HEK293T (cell line): ENCODE measurements around the gene C13orf42.

Experiments
- CTCF ChIA-PET: fragments of 350-600 bp; formaldehyde crosslinking; extraction: SDS; loops from one replicate; lab custom pipeline; 2021; ENCODE audit warnings: antibody characterized with exemption, inconsistent platforms; lab: Yijun Ruan, JAX
- POLR2A ChIA-PET: fragments of 350-600 bp; formaldehyde crosslinking; extraction: SDS; loops from one replicate; lab custom pipeline; 2020; ENCODE audit warnings: antibody characterized with exemption, inconsistent platforms; lab: Yijun Ruan, JAX
- DNase-seq: peaks from one replicate; pipeline ENCODE4 v3.0.0; 2012; ENCODE audit warnings: mixed read lengths; ENCODE audit errors: extremely low spot score
- ARNT ChIP-seq: fragments of 450-650 bp; IDR thresholded peaks from 2 replicates; pipeline ENCODE4 v1.6.1; 2017; ENCODE audit warnings: mild to moderate bottlenecking
- BHLHE40 ChIP-seq: fragments of 450-650 bp; IDR thresholded peaks from 2 replicates; pipeline ENCODE4 v1.6.1; 2016; ENCODE audit warnings: mild to moderate bottlenecking, moderate library complexity, borderline replicate concordance
- CTBP1 ChIP-seq: fragments of 450-650 bp; IDR thresholded peaks from 2 replicates; pipeline ENCODE4 v1.6.1; 2016; ENCODE audit warnings: borderline replicate concordance
- ELF4 ChIP-seq: fragments of 450-650 bp; IDR thresholded peaks from 2 replicates; pipeline ENCODE4 v1.6.1; 2017; ENCODE audit warnings: antibody characterized with exemption
- FOXA1 ChIP-seq: fragments of 450-650 bp; IDR thresholded peaks from 2 replicates; pipeline ENCODE4 v1.6.1; 2016; ENCODE audit warnings: mild to moderate bottlenecking
- FOXK2 ChIP-seq: fragments of 450-650 bp; IDR thresholded peaks from 2 replicates; pipeline ENCODE4 v1.6.1; 2016; ENCODE audit warnings: mild to moderate bottlenecking
- FOXM1 ChIP-seq: fragments of 450-650 bp; IDR thresholded peaks from 2 replicates; pipeline ENCODE4 v1.6.1; 2017; ENCODE audit warnings: mild to moderate bottlenecking, borderline replicate concordance
- HDGF ChIP-seq: fragments of 450-650 bp; IDR thresholded peaks from 2 replicates; pipeline ENCODE4 v1.6.1; 2017; ENCODE audit warnings: antibody characterized with exemption, borderline replicate concordance
- L3MBTL2 ChIP-seq: fragments of 450-650 bp; conservative IDR thresholded peaks from 2 replicates; pipeline ENCODE4 v1.6.1; 2016; ENCODE audit warnings: mild to moderate bottlenecking
- LEF1 ChIP-seq: fragments of 450-650 bp; IDR thresholded peaks from 2 replicates; pipeline ENCODE4 v1.6.1; 2017; ENCODE audit warnings: mild to moderate bottlenecking, borderline replicate concordance
- NFRKB ChIP-seq: fragments of 450-650 bp; IDR thresholded peaks from 2 replicates; pipeline ENCODE4 v1.6.1; 2016; ENCODE audit warnings: mild to moderate bottlenecking, moderate library complexity
- SP1 ChIP-seq: fragments of 450-650 bp; IDR thresholded peaks from 2 replicates; pipeline ENCODE4 v1.6.1; 2017
- SUZ12 ChIP-seq: fragments of 450-650 bp; IDR thresholded peaks from 2 replicates; pipeline ENCODE4 v1.6.1; 2016; ENCODE audit warnings: mild to moderate bottlenecking
- TARDBP ChIP-seq: fragments of 450-650 bp; IDR thresholded peaks from 2 replicates; pipeline ENCODE4 v1.6.1; 2016
- ZNF384 ChIP-seq: fragments of 450-650 bp; IDR thresholded peaks from 2 replicates; pipeline ENCODE4 v1.6.1; 2016
- TF ChIP-seq, protein P1 (sequence below): fragments of 450-650 bp; IDR thresholded peaks from 2 replicates; pipeline ENCODE4 v1.6.1; 2016

Gene C13orf42

DNA sequence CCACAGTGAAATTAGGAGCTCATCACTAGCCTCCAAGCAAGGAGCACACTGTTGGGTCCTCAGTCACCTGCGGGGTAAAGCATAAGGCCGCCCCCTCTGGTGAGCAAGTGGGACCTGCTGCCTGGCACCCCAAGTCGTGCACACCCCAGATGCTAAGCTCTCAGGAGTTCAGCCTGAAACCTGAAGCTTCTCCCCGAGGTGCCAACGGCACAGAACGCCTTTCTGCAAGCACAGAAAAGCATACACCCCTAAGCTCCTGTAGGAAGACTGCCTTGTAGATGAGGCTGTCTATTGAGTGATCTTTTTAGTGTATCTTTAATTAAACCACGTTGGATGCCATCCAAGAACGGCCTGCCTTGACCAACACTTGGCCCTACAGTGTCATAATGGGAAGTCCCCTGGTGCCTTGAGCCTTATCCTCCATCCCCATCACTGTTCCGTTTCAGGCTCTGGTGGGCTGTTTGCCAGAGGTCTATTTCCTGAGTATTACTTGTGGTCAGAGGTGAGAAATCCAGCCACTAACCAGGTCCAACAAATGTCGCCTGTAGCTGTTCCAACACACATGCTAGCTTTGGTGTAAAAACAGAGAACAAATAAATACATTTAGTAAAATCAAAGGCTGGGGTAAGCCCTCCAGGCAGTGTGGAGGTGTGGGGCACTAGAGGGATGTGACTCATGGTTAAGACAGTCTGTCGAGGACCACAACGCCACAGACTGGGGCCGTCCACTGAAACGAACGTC, 44.8 kb downstream of the C13orf42 start:
- no peak for DNase-seq
- POLR2A ChIA-PET = no interaction called here
- CTCF ChIA-PET = interaction anchor here (0.6 kb wide), 1 partner anchor 117 kb away, joined by 3 read pairs; no protein-coding TSS in a partner anchor
- TF ChIP-seq ELF4 (no peak), NFRKB (no peak), TARDBP (no peak), CTBP1 (no peak), FOXM1 (no peak), ARNT (no peak), ZNF384 (no peak), FOXA1 (no peak), LEF1 (no peak), BHLHE40 (no peak)
- TF ChIP-seq, protein P1, sequence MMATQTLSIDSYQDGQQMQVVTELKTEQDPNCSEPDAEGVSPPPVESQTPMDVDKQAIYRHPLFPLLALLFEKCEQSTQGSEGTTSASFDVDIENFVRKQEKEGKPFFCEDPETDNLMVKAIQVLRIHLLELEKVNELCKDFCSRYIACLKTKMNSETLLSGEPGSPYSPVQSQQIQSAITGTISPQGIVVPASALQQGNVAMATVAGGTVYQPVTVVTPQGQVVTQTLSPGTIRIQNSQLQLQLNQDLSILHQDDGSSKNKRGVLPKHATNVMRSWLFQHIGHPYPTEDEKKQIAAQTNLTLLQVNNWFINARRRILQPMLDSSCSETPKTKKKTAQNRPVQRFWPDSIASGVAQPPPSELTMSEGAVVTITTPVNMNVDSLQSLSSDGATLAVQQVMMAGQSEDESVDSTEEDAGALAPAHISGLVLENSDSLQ = no peak

DNA sequence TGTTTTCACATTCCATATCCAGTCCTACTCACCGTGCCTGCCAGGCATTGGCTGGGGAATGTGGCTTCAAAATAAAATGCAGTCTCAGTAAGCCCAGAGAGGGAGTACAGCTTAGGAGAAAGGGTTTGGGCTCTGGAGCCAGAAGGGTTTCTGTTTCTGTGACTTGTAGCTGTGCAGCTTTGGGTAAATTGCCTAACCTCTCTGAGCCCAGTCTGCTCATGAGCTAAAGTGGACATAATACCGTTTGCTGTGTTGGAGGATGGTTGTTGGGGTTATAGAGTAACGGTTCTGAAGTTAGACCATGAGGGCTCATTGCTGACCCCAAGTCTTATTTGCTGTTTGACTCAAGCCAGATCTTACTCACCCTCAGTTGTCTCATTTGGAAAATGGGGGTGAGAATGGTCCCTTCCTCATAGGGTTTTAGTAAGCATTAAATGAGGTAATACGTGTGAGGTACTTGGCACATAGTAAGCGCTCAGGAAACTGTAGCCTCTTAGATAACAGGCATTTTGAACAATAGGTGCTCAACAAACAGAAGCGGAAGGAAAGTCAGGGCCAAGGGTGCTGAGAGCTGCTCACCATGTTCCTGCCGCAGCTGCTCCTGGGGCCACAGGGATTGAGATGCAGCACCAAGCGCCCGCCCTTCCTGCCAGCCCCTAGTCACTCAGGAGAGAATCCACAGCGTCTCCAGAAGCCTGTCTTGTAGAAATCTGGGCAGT, 45.5 kb downstream of the C13orf42 start:
- no peak for DNase-seq
- ChIA-PET POLR2A (no interaction called here), CTCF (no interaction called here)
- TF ChIP-seq, protein P1 = no peak
- TF ChIP-seq FOXK2 (no peak), ZNF384 (no peak), SUZ12 (no peak), ELF4 (no peak), SP1 (no peak), NFRKB (no peak), FOXA1 (no peak), ARNT (no peak), TARDBP (no peak), L3MBTL2 (no peak), CTBP1 (no peak), LEF1 (no peak)

DNA sequence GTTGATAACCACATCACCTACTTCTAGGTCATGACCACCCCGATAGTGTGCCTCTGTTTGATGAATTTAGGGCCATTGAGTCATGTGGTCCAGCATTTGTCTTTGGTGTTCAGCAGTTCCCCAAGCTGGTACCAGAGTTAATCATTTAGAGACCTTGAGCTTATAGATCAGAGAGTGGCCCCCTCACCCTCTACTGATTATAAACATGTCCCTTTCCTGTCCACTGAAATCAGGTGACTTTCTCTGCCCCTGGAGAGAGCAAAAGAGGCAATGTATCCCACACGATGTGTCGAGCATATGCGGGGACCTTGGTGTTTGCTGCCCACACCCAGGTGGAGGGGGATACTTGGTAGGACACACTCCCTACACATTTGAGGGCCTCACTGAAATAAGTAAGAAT, 46.3 kb downstream of the C13orf42 start:
- TF ChIP-seq ELF4 = no peak
- no peak for TF ChIP-seq FOXA1
- no peak for TF ChIP-seq L3MBTL2
- TF ChIP-seq CTBP1 = no peak
- TF ChIP-seq ZNF384 = no peak
- TF ChIP-seq LEF1 = no peak
- no peak for TF ChIP-seq FOXM1
- no peak for TF ChIP-seq FOXK2
- TF ChIP-seq SUZ12 = no peak
- no peak for TF ChIP-seq ARNT
- TF ChIP-seq, protein P1 = no peak
- TF ChIP-seq HDGF = no peak
- no peak for TF ChIP-seq TARDBP
- TF ChIP-seq NFRKB = no peak
- no peak for TF ChIP-seq BHLHE40
- no peak for TF ChIP-seq SP1
- no peak for DNase-seq
- ChIA-PET CTCF (no interaction called here), POLR2A (no interaction called here)

DNA sequence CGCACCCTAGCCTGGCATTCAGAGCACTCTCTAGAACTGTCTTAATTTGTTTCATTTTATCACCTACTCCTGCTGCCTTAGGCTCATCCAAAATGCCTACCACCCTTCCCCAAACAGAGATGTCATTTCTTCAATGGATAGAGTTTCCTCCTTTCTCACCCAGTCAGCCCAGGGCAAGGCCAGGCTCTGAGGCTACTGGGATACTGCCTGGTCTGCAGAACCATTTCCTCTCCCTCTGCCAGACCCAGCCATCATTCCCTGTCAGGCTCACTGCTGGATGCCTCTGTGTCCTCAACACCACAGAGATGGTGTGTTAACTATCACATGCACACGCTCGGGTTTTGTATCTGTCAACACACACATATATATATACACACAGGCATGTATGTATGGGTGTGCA, 47.2 kb downstream of the C13orf42 start:
- DNase-seq = no peak
- TF ChIP-seq FOXK2 = no peak
- POLR2A ChIA-PET = no interaction called here
- CTCF ChIA-PET = no interaction called here

DNA sequence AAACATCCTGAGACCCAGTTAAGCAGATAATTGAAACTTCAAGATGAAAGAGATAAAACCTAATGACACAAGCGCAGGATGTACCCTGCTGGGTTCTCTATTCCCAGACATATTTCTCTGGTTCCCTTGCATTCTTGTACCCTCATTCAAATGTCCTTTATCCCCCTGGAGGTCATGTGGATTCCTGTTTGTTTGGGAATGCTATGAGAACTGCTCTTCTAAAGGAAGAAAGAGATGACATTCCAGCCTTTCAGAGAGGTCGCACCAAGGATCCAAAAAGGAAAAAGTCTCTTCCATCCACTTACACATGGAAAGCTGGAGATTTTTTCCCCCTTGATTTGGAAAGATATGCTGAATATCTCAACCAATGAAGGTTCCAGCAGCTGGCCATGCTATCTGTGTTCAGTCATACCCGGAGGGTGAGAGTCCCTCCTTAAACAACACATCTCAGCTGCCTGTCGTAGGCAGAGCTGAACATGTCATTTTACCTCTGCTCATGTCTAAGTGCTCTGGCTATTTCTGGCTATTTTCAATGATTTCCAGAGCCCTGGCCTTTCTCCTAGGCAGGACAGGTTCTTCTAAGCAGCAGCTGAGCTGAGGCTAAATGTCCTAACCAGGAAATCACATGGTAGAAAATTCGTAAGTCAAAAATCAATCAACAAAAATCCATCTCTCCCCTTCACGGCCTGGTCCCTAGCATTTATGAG, 52.5 kb downstream of the C13orf42 start:
- POLR2A ChIA-PET = no interaction called here
- TF ChIP-seq NFRKB (no peak), CTBP1 (no peak), SP1 (no peak), FOXA1 (no peak)
- CTCF ChIA-PET = no interaction called here
- DNase-seq = no peak

DNA sequence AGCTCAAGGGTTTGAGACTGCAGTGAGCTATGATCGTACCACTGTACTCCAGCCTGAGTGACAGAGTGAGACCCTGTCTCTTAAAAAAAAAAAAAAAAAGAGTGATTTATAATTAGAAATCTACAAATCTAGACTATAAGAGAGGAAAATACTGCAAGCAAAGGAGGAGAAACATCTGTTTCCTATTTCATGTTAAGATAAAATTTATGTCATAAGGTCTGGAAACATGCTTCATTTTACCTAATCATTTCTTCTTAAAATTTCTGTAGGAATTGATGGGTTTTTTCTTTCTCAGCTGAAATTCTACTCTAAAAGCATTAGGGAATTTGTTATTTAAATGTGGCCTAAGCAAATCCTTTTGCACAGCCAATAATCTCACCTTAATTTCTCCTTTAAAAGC, 53.2 kb downstream of the C13orf42 start:
- DNase-seq = no peak
- ChIA-PET CTCF (no interaction called here), POLR2A (interaction anchor here (0.6 kb wide), 1 partner anchor 536 kb away, joined by 3 read pairs; no protein-coding TSS in a partner anchor)
- TF ChIP-seq LEF1 (no peak), ARNT (no peak), FOXM1 (no peak), NFRKB (no peak), FOXK2 (no peak), ZNF384 (no peak), ELF4 (no peak), SUZ12 (no peak), SP1 (no peak), HDGF (no peak), BHLHE40 (no peak), FOXA1 (no peak), L3MBTL2 (no peak), CTBP1 (no peak), TARDBP (no peak)
- TF ChIP-seq, protein P1 = no peak
